Endothelial cell of umbilical vein (primary cell): ENCODE data around the gene PITPNM3.

Experiments
- EZH2 ChIP-seq: IDR thresholded peaks from 2 replicates; pipeline ENCODE4 v1.6.1; 2012; ENCODE audit warnings: borderline replicate concordance, low read depth, mild to moderate bottlenecking, moderate library complexity, low read length, inconsistent platforms; ENCODE audit not compliant: severe bottlenecking
- FOS ChIP-seq: IDR thresholded peaks from 2 replicates; pipeline ENCODE4 v1.6.1; 2011; ENCODE audit warnings: mild to moderate bottlenecking, low read length, moderate library complexity, borderline replicate concordance; ENCODE audit not compliant: insufficient read depth
- GATA2 ChIP-seq: IDR thresholded peaks from 2 replicates; pipeline ENCODE4 v1.7.0; 2011; ENCODE audit warnings: low read depth, mild to moderate bottlenecking, moderate library complexity, mixed read lengths, low read length; ENCODE audit not compliant: insufficient read length, insufficient read depth
- MAX ChIP-seq: IDR thresholded peaks from 2 replicates; pipeline ENCODE4 v1.6.1; 2011; ENCODE audit not compliant: insufficient read depth, insufficient read length
- MYC ChIP-seq: IDR thresholded peaks from one replicate; pipeline ENCODE4 v1.6.1; 2011; ENCODE audit warnings: mild to moderate bottlenecking, low read depth, low read length
- POLR2A ChIP-seq: IDR thresholded peaks from 2 replicates; pipeline ENCODE4 v1.6.1; 2012; ENCODE audit warnings: low read depth, mild to moderate bottlenecking, control low read depth, low read length
- POLR2AphosphoS5 ChIP-seq: IDR thresholded peaks from 2 replicates; pipeline ENCODE4 v1.6.1; 2012; ENCODE audit warnings: low read depth, mild to moderate bottlenecking, control low read depth, low read length, moderate library complexity; ENCODE audit not compliant: insufficient read depth
- TF ChIP-seq, protein P1 (sequence below), 2 donors: IDR thresholded peaks; 1 replicate in 1 of 2; 2 replicates in 1 of 2; pipeline ENCODE4 v1.5.1; 2011; ENCODE audit warnings: low read length in 2 of 2, mild to moderate bottlenecking in 2 of 2, moderate library complexity in 2 of 2, control low read depth in 1 of 2, inconsistent platforms in 1 of 2, low read depth in 1 of 2; ENCODE audit not compliant: insufficient read depth in 1 of 2; ENCODE audit errors: extremely low read depth in 1 of 2

- TF ChIP-seq, protein P1, sequence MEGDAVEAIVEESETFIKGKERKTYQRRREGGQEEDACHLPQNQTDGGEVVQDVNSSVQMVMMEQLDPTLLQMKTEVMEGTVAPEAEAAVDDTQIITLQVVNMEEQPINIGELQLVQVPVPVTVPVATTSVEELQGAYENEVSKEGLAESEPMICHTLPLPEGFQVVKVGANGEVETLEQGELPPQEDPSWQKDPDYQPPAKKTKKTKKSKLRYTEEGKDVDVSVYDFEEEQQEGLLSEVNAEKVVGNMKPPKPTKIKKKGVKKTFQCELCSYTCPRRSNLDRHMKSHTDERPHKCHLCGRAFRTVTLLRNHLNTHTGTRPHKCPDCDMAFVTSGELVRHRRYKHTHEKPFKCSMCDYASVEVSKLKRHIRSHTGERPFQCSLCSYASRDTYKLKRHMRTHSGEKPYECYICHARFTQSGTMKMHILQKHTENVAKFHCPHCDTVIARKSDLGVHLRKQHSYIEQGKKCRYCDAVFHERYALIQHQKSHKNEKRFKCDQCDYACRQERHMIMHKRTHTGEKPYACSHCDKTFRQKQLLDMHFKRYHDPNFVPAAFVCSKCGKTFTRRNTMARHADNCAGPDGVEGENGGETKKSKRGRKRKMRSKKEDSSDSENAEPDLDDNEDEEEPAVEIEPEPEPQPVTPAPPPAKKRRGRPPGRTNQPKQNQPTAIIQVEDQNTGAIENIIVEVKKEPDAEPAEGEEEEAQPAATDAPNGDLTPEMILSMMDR (IDR thresholded peaks at IDR 0.05; ENCODE audit: extremely low read depth in 1 of 2, insufficient read depth in 1 of 2, low read depth in 1 of 2, low read length in 2 of 2): no peak
- TF ChIP-seq POLR2A (no peak), MYC (no peak), POLR2AphosphoS5 (no peak), MAX (no peak), EZH2 (no peak), GATA2 (no peak), FOS (no peak)
Measured at GRCh38 chr17:6492892-6493674, 63.3 kb downstream of the PITPNM3 start.
